Gastroesophageal sphincter (tissue), 3 donors: Measurements from ENCODE around the gene HNRNPA0.

ENCODE experiments used
- CTCF ChIP-seq, 4 experiments: fragments of 200-600 bp in 2 of 4; fragments of 450-650 bp in 2 of 4; sonication (generic) in 1 of 4; IDR thresholded peaks; one replicate each; pipeline ENCODE4 v1.5.1; 2017 to 2019; ENCODE audit warnings: antibody characterized with exemption in 4 of 4, mild to moderate bottlenecking in 2 of 4, moderate library complexity in 2 of 4
- EP300 ChIP-seq: sonication (generic); formaldehyde crosslinking; IDR thresholded peaks from one replicate; pipeline ENCODE4 v1.6.1; 2017; ENCODE audit warnings: antibody characterized with exemption, mild to moderate bottlenecking
- POLR2A ChIP-seq, 2 donors: fragments of 450-650 bp; IDR thresholded peaks; one replicate each; pipeline ENCODE4 v1.6.1; 2017; ENCODE audit warnings: antibody characterized with exemption in 2 of 2, mild to moderate bottlenecking in 2 of 2, moderate library complexity in 1 of 2
- POLR2AphosphoS5 ChIP-seq: sonication (generic); formaldehyde crosslinking; IDR thresholded peaks from one replicate; pipeline ENCODE4 v1.6.1; 2017; ENCODE audit warnings: antibody characterized with exemption

- TF ChIP-seq CTCF (IDR thresholded peaks at IDR 0.05), result no peak
- TF ChIP-seq POLR2A (IDR thresholded peaks at IDR 0.05), result no peak
- TF ChIP-seq EP300, result no peak
- no peak for TF ChIP-seq POLR2AphosphoS5
These were observed 37.8 kb downstream of the HNRNPA0 start for GRCh38 chr5:137716337-137716736.
